ENCODE measurements around the gene EPHB6.

DNA sequence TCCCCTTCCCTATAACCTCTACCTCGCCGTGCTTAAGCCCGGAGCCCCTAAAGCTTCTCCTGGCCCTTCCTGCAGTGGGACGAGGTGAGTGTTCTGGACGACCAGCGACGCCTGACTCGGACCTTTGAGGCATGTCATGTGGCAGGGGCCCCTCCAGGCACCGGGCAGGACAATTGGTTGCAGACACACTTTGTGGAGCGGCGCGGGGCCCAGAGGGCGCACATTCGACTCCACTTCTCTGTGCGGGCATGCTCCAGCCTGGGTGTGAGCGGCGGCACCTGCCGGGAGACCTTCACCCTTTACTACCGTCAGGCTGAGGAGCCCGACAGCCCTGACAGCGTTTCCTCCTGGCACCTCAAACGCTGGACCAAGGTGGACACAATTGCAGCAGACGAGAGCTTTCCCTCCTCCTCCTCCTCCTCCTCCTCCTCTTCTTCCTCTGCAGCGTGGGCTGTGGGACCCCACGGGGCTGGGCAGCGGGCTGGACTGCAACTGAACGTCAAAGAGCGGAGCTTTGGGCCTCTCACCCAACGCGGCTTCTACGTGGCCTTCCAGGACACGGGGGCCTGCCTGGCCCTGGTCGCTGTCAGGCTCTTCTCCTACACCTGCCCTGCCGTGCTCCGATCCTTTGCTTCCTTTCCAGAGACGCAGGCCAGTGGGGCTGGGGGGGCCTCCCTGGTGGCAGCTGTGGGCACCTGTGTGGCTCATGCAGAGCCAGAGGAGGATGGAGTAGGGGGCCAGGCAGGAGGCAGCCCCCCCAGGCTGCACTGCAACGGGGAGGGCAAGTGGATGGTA is 9.2 kb downstream of the EPHB6 start:
- TF ChIP-seq CTCF (IDR thresholded peaks at IDR 0.05; ENCODE audit: insufficient read depth, low read length) (no peak), POLR2AphosphoS5 (IDR thresholded peaks at IDR 0.05; ENCODE audit: low read depth) (no peak), REST (IDR thresholded peaks at IDR 0.05; ENCODE audit: insufficient replicate concordance, low read depth) (no peak), GABPA (IDR thresholded peaks at IDR 0.05; ENCODE audit: low read depth) (no peak), SPI1 (IDR thresholded peaks at IDR 0.05; ENCODE audit: borderline replicate concordance, low read depth) (no peak)
